HTERT RPE-1 (cell line): ENCODE data around the gene HIVEP3.

ENCODE experiments used
- in situ Hi-C: fragments of 300-500 bp; cut with MboI; formaldehyde crosslinking; loops from 4 replicates; pipeline ENCODE4 v1.14.3; 2020; ENCODE audit warnings: low sequenced_read_pairs

The HIVEP3 gene

DNA sequence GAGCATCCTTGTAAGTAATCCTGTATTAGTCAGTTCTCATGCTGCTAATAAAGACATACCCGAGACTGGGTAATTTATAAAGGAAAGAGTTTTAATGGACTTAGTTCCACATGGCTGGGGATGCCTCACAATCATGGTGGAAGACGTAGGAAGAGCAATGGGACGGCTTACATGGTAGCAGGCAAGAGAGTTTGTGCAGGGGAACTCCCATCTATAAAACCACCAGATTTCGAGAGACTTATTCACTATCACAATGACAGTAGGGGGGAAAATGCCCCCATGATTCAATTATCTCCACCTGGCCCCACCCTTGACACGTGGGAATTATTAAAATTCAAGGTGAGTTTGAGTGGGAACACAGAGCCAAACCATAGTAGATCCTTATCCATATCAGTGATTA, 124.7 kb downstream of the HIVEP3 start:
- in situ Hi-C loops: no loop called here

DNA sequence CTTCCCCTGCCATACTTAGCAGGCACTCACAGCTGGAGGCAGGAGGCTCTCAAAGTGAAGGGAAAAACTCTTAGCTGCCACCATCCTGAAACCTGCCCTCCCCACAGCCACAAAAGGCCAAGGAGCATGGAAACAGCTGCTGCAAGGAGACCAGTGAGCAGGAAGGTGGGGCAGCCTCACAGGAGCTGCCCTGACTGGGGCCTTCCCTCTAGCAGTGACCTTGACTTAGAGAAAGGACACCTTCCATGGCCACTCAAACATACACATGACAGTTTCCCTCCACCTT, 126.3 kb downstream of the HIVEP3 start:
- in situ Hi-C loops: no loop called here

DNA sequence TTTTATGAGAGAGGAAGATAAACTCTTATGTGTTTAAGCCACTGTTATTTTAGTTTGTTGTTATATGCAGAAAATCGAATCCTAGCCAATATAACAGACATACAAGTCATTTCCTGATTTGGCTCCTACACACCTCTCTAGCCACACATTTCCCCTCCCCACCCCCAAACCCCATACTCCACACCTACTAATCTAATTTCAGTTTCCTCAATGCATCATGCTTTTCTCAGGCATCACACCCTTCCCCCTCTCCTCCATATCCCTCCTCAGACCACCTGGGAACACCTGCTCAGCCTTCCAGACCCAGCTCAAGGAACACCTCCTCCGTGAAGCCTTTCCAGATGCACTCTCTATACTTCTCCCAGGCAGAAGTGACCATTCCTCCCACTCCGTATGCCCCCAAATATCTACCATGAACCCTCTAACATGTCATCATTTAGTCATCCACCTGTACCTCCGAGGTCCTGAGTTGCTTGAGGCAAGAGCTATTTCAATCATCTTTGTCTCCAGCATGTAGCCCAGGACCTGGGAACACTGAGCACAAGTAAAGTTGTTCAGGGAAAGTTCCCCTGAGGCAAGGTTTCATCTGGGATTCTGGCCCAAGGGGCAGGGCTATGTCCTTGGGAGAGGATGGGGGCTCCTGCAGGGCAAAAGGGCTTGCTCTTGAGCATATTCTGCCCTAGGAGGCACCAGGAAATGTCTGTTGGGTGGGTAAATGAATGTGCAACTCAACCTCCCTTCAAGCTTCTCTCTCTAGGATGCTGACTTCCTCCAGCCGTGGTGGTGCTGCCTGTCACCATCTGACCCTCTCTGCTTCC, 126.8 kb downstream of the HIVEP3 start:
- in situ Hi-C loops: no loop called here

DNA sequence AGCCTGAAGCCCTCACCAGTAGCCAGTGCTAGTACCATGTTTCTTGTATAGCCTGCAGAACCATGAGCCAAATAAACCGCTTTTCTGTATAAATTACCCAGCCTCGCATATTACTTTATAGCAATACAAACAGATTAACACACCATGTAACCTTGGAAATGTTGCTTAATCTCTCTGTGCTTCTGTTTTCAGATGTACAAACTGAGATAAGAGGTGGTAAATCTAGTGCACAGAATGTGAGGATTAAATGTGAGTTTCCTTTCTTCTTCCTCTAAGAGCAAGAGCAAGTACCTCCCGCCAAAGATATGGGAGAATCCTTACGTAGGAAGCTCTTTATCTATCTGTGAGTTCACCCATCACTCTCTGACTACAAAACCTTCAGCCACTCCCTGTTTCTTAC, 128.4 kb downstream of the HIVEP3 start:
- in situ Hi-C loops: no loop called here

DNA sequence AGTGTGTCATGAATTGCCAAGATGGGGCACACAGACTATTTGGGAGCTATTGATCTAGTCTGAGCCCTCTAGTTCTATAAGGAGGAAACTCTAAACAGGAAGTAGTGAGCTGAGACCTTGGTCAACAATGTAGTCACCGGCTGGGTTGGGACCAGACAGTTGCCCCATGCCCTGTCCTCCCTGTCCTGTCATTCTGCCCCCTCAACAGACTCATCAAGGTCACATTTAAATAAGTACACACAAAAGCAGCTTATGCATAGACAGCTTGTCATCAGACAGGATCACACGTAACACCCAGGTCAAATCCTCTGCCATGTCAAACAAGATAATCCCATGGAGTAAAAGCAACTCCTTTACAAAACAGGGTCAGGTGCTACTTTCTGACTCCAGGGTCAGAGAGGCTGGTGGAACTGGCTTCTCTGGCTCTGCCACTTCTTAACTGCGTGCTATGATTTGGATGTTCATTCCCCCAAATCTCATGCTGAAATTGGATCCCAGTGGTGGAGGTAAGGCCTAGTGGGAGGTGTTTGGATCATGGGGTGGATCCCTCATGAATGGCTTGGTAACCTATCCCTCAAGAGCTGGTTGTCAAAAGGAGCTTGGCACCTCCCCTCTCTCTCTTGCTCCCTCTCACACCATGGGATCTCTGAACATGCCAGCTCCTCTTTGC, 128.9 kb downstream of the HIVEP3 start:
- in situ Hi-C loops: no loop called here

DNA sequence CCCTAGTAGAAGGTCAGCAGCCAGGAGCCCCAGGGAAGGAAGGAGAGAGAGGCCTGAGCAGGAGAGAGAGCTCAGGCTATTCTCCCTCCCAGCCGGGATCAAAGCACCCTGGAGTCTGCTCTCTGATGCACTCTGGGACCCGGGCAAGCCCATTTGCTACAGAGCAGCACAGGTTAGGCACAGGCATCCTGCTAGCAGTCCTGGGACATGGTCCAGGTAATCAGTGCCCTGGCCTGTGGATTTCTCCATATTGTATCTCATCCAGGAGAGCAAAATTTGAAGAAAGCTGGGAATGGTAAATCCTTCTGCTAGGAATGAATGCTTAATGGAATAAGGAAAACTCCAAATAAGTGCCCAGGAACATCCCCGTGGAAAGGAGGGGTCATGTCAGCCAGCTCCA, 130.3 kb downstream of the HIVEP3 start:
- in situ Hi-C loops: no loop called here

DNA sequence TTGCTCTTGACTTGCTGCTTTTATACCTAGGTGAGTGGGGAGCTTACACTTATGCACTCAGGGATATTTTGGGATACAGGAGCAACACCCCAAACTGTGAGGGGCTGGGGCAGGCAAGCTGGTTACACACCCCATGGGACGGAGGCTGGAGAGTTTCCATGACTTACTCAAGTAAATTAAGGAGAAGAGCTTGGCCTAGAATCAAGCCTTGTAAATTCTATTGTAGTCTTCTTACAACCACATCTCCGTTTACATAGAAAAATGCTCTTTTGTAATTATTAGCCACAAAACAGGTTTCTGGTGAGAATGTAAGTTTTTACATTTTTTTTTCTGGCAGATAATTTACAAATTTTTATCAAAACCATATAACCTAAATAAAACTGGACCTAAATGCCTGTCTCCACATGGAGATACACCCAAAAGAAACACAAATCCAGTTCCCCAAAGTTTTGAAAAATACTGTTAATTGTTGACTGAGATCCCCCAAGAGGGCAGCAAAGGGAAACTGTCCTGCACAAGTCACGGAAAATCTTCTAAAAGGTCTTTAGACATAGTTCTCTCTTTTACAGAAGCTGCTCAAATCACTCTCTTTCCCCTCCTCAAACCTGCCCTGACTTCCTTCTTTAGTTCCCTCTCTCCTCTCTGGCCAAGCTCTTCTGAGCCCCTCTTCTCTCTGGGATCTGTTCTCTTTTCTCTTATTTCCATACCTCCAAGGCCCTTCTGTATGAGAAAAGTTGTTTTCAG, 134.0 kb downstream of the HIVEP3 start:
- in situ Hi-C loops: no loop called here

DNA sequence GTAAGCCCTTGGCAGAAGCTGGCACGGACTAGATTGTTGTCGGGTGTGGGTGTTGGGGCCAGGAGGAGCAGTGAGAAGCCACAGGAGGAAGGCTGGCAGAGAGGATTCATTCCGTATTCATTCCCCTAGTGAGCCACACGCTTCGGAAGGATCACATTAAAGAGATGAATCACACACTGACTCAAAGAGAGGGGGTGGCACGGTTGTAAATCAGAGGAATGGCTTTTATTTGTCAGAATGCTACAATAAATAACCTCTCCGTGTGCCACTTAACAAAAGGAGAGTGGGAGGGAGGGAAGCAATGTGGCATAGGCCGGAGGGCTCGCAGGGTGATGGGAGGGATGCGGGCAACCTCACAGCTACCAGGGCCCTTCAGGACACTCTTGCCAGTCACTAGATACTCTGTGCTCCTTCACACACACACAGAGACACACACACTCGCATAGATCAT, 135.5 kb downstream of the HIVEP3 start:
- in situ Hi-C loops: no loop called here

DNA sequence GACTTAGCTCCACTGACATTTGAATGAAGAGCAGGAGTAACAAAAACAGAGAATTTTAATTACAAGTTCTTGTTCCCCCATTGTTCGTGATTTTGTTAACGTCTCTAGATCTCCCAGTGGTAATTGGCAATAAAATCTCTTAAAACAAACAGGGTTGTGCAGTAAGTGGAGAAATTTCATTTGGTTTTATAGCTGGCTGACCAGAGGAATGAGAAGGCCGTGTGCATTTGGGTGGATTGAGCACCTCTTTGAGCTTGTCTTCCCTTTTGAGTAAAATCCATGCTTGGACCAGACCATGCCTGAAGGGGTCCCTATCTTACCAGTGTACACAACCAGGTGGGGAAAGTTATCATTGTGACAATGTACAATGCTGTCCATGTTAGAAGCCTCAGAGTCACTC, 137.8 kb downstream of the HIVEP3 start:
- in situ Hi-C loops: no loop called here

DNA sequence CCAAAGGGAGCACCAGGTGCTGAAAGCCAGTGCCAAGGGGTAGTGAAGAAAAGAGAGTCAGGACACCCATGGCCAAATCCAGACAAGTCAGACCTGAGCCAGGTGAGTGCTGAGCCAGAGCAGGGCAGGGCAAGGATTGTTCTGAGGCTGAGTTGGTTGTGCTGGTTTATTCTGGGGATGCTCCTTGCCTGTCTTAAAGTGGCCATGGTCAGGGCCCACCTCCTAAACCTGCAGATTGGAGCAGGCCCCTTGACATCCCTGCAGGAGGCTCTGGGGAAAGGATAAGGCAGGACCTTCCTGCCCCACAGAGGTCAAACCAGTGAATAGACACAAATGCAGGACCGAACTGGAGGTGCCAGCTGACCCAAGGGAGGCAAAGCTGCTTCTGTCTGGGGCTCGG, 138.4 kb downstream of the HIVEP3 start:
- in situ Hi-C loops: no loop called here

DNA sequence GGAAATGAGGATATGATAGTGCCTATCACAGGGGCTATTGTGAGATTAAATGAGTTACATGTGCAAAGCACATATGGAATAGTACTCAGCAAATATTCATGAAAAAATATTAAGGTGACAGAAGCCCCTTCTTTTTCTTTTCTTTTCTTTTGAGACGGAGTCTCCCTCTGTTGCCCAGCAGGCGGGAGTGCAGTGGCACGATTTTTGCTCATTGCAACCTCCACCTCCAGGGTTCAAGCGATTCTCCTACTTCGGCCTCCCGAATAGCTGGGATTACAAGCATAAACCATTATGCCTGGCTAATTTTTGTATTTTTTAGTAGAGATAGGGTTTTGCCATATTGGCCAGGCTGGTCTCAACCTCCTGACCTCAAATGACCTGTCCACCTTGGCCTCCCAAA, 139.4 kb downstream of the HIVEP3 start:
- in situ Hi-C loops: no loop called here

DNA sequence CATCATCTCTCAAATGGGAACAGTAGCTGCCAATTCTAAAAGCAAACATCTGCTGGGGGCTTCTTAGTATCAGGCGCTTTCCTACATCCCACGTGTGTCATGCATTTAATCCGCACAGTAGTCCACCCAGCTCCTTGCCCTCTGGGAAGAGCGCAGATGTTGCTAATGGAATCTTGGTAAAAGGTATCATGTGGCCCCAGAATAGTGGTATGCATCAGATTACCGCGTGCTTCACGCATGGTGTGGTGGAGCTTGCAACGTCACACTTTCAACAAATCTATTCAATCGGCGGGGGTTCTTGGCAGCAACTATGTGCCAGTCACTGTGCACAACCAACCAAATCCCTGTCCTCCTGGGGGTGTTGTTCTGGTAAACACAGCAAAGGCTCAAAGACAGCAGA, 141.0 kb downstream of the HIVEP3 start:
- in situ Hi-C loops: no loop called here

DNA sequence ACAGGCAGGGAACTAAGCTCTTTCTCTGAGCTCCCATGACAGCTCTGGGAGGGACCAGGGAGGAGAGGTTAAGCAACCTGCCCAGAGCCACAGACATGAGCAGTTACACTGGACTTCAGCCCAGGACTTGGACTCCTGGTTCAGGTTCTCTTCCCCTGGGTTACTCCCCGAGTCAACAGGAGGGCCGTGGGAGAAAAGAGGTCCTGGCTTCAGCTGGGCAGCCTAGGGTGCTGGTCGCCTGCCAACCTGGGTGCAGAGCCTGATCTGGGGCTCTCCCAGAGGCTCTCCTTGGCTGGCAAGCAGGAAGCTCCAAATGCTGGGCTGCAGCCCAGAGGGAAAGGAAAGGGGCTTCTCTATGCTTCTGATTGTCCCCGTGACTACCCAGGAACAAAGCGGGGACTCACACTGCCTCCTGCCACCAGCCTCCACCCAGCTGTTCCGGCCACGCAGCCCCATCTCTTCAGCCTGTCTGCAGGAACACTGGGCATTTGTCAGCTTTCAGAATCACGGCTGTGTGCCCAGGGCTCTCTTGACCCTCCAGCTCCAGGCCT, 141.8 kb downstream of the HIVEP3 start:
- in situ Hi-C loops: no loop called here

DNA sequence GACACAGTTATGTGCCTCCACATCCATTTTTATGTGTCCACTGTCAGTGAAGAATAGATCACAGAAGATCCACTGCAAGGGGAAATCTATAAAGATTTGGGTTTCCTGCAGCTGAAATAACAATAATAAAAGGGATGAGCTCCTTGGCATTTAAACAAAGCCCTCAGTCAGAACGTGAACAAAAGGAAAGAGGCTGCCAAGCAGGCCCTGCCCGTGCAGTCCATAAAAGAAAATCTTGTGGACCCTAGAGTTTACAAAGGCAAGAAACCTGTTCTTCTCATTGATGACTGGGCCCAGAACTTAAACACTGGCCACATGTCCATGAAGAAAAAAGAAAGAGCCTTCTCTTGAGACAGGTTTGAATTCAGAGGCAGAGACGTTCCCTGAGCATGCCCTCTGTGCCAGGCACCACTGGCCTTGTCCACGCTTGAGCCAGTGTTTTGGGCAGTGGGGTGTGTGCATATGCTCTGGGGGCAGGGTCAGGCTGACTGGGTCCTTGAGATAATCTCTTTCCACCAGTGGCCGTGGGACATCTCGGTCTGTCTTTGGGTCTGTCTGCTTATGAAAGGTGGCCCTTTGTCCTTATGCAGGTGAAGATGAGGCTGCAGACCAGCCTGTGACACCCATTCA, 142.7 kb downstream of the HIVEP3 start:
- in situ Hi-C loops: no loop called here

DNA sequence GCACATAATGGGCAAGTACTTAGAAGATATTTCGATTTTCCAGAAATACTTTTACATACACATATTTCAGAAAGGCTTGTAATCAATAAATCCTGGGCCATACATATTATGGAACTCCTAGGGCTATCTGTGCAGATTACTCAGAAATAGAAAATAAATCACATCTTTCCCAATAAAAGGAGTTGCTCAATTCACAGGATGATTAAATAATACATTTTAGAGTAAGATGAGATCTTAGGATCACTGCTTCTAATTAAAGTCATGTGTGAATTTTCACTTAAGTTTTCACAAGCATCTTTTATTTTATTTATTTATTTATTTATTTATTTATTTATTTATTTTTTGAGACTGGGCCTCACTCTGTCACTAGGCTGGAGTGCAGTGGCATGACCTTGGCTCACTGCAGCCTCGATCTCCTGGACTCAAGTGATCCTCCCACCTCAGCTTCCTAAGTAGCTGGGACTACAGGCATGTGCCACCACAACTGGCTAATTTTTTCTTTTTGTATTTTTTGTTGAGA, 144.2 kb downstream of the HIVEP3 start:
- in situ Hi-C loops: no loop called here

DNA sequence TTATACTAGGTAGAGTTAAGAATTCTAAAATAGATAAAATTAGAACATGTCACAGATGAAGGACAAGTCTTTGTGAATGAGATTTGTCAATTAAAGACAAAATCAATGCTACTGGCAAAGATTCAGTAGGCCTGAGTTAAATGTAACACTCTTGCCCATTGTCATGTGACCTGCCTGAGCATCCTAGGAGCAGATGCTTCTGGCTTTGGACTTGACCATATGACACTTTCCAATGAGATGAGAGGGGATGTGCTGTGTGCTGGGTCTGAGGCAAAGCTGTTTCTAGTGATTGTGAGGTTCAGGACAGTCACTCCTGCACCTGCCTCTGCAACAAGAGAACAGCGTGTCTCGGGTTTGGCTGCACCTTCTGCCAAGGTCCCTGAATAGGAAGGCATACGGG, 144.9 kb downstream of the HIVEP3 start:
- in situ Hi-C loops: no loop called here

DNA sequence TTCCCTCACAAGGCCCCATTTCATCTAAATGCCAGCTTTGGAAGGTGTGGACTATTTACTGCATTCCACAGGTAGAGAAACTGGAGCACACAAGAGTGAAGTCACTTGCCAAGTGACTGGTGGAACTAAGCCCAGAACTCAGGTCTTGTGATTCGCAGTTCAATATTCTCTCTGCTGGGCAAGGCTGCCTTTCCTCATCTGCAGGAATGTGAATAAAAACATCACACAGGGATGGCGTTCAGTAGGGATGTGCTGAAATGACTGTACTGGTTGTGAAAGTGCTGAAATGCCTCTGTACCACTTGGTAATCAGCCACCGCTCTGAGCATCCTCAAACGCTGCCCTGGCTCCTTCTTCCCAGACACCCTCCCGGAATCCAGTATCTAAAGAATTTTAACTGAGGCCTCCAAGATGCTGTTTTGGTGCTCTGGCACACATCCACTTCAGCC, 145.6 kb downstream of the HIVEP3 start:
- in situ Hi-C loops: no loop called here

DNA sequence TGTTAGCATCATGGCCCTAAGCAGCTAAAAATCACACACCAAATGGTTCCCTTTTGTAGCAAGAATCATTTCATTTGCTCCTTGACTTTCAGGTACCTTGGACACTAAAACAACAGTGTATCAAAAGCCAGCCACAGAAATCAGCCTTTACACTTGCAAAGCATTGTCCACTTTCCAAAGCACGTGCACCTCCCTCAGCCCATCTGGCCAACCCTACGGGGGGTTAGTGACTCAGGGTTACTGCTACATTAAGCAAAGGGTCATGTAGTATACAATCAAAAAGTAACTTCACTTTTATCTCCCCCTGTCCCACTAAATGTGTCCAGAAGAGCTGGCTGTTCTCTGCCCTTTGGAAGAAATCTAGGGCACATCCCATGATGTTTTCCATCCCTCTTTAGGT, 149.7 kb downstream of the HIVEP3 start:
- in situ Hi-C loops: no loop called here

DNA sequence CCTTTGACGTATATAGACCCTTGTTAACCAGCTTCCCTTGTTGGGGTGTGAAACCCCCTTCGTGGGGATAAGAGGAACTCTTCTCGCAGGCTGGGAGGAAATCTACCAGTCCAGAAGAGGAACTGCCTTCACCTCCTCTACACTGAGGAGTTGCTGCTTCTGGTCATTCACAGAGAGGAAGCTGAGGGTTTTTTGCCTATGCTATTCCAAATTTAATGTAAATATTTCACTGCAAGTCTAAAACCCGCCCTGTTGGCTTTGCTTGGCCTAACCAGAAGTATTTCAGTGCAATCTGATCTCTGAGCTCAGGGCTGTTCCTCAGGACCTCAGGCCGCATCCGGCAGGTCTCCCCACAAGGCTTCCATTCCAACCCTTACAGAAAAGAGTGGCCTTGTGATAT, 150.1 kb downstream of the HIVEP3 start:
- in situ Hi-C loops: no loop called here

DNA sequence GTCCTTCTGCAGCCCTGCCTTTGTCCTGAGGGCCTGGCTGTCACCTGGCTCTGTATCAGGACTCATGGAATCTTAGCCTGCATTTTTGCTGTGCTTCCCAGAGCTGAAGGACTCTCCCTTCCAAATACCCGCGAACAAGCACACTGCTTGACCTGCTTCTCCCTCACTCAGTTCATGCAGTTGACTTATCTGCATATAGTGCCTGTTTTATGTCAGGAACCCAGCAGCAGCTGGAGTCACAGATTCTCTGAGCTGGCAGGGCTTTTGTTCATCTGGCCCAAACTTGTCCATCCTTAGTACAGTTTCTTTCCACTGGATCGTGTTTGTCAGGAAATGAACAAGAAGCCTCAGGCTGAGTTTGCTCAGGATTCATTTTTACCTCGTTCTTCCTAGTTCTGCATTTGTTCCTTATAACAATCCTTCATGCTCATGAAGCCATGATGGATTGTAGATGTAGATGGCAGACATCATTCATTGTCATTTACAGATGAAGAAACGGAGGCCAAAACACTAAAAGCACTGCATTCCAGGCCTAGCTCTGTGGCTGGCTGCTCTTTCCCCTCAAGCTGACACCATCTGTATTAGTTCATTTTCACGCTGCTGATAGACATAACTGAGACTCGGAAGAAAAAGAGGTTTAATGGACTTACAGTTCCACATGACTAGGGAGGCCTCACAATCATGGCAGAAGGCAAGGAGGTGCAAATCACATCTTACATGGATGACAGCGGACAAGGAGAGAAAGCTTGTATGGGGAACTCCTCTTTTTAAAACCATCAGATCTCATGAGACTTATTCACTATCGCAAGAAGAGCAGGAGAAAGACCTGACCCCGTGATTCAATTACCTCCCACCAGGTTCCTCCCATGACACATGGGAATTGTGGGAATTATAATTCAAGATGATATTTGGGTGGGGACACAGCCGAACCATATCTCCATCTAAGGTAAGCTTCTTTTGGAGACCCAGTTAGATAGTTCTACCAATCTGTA, 150.9 kb downstream of the HIVEP3 start:
- in situ Hi-C loops: no loop called here
